Measurements from ENCODE around the gene RBMS2.

DNA sequence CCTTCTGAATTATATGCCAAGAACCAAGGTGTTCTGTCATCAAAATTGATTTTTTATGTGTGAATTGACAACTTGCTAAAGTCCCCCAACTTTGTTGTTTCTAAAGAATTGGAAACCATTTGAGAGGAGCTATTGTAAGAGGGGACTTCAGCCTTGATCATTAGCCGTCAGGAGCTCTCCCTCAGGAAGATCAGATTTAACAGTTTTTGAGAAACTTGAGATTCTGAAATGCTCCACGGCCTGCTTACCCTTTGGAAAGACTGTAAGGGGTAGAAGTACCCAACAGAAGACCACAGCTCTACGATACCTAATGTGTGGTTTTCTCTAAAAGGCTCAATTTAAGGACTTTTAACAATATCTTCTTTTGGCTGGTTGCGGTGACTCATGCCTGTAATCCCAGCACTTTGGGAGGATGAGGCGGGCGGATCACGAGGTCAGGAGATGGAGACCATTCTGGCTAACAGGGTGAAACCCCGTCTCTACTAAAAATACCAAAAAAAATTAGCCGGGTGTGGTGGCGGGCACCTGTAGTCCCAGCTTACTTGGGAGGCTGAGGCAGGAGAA is 57.4 kb downstream of the RBMS2 start:
- TF ChIP-seq, protein P1, sequence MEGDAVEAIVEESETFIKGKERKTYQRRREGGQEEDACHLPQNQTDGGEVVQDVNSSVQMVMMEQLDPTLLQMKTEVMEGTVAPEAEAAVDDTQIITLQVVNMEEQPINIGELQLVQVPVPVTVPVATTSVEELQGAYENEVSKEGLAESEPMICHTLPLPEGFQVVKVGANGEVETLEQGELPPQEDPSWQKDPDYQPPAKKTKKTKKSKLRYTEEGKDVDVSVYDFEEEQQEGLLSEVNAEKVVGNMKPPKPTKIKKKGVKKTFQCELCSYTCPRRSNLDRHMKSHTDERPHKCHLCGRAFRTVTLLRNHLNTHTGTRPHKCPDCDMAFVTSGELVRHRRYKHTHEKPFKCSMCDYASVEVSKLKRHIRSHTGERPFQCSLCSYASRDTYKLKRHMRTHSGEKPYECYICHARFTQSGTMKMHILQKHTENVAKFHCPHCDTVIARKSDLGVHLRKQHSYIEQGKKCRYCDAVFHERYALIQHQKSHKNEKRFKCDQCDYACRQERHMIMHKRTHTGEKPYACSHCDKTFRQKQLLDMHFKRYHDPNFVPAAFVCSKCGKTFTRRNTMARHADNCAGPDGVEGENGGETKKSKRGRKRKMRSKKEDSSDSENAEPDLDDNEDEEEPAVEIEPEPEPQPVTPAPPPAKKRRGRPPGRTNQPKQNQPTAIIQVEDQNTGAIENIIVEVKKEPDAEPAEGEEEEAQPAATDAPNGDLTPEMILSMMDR (IDR thresholded peaks at IDR 0.05), result no peak
- TF ChIP-seq RFX5 (IDR thresholded peaks at IDR 0.05; ENCODE audit: low read length) (no peak), MXI1 (IDR thresholded peaks at IDR 0.05; ENCODE audit: low read depth, low read length) (no peak), SIN3A (IDR thresholded peaks at IDR 0.05; ENCODE audit: borderline replicate concordance, low read depth, low read length) (no peak), JUND (IDR thresholded peaks at IDR 0.05) (no peak), GATA2 (CRISPR knock-in tag; IDR thresholded peaks at IDR 0.05) (no peak), FOXM1 (IDR thresholded peaks at IDR 0.05; ENCODE audit: low read depth) (no peak), FOXJ3 (CRISPR knock-in tag; IDR thresholded peaks at IDR 0.05) (no peak), RCOR1 (IDR thresholded peaks at IDR 0.05; ENCODE audit: low read length) (no peak), TAF1 (IDR thresholded peaks at IDR 0.05; ENCODE audit: borderline replicate concordance, low read depth, low read length) (no peak), EZH2phosphoT487 (IDR thresholded peaks at IDR 0.05; ENCODE audit: borderline replicate concordance, low read depth) (no peak)
- TF ChIP-seq, protein P2, sequence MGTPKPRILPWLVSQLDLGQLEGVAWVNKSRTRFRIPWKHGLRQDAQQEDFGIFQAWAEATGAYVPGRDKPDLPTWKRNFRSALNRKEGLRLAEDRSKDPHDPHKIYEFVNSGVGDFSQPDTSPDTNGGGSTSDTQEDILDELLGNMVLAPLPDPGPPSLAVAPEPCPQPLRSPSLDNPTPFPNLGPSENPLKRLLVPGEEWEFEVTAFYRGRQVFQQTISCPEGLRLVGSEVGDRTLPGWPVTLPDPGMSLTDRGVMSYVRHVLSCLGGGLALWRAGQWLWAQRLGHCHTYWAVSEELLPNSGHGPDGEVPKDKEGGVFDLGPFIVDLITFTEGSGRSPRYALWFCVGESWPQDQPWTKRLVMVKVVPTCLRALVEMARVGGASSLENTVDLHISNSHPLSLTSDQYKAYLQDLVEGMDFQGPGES (IDR thresholded peaks at IDR 0.05; ENCODE audit: low read depth, low read length), result no peak
- TF ChIP-seq, protein P3, sequence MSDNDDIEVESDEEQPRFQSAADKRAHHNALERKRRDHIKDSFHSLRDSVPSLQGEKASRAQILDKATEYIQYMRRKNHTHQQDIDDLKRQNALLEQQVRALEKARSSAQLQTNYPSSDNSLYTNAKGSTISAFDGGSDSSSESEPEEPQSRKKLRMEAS (IDR thresholded peaks at IDR 0.05; ENCODE audit: low read depth), result no peak
- TF ChIP-seq, protein P4, sequence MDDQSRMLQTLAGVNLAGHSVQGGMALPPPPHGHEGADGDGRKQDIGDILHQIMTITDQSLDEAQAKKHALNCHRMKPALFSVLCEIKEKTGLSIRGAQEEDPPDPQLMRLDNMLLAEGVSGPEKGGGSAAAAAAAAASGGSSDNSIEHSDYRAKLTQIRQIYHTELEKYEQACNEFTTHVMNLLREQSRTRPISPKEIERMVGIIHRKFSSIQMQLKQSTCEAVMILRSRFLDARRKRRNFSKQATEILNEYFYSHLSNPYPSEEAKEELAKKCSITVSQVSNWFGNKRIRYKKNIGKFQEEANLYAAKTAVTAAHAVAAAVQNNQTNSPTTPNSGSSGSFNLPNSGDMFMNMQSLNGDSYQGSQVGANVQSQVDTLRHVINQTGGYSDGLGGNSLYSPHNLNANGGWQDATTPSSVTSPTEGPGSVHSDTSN (IDR thresholded peaks at IDR 0.05), result no peak
